Ammon's horn (tissue), 1 donor: Measurements from ENCODE around the gene CAMTA2.
"Not testable (repeated sequence)": the region's sequence is repeated elsewhere in the genome, so short reads cannot be mapped to it uniquely, and the experiment has no call there.

Source experiments
- DNase-seq: peaks from one replicate; pipeline ENCODE4 v3.0.0-alpha.2; 2016; ENCODE audit warnings: low spot score

CAMTA2 gene

GRCh38 chr17:4932756-4933155 is 54.7 kb downstream of the CAMTA2 start:
- no peak for DNase-seq

GRCh38 chr17:4931963-4932362 is 55.5 kb downstream of the CAMTA2 start, which contains the start of gene GP1BA:
GP1BA (plus strand) TSS chr17:4932277; CDS start chr17:4932605, 328 bp downstream.
- DNase-seq, result no peak

GRCh38 chr17:4928881-4929280 is 58.6 kb downstream of the CAMTA2 start:
- no peak for DNase-seq

- DNase-seq, result not testable (repeated sequence)
Observed at GRCh38 chr17:4926577-4927335, 60.7 kb downstream of the CAMTA2 start.

- DNase-seq, result no peak
Observed at GRCh38 chr17:4921320-4921719, 66.2 kb downstream of the CAMTA2 start.

GRCh38 chr17:4920351-4921048 is 67.0 kb downstream of the CAMTA2 start:
- no peak for DNase-seq

- no peak for DNase-seq
Observed at GRCh38 chr17:4919511-4920047, 67.9 kb downstream of the CAMTA2 start.
